NB4 (cell line): ENCODE measurements around the gene RFTN2.

Experiments used
- MYC ChIP-seq: IDR thresholded peaks from 2 replicates; pipeline ENCODE4 v1.6.1; 2011; ENCODE audit warnings: low read depth, low read length
- POLR2A ChIP-seq: IDR thresholded peaks from 2 replicates; pipeline ENCODE4 v1.6.1; 2011; ENCODE audit warnings: mild to moderate bottlenecking; ENCODE audit not compliant: insufficient read length; ENCODE audit errors: extremely low read depth
- TF ChIP-seq, protein P1 (sequence below): IDR thresholded peaks from 2 replicates; pipeline ENCODE4 v1.6.1; 2011; ENCODE audit warnings: low read depth, low read length
- TF ChIP-seq, protein P2 (sequence below): IDR thresholded peaks from one replicate; pipeline ENCODE4 v1.5.1; 2012; ENCODE audit warnings: low read depth, low read length

DNA sequence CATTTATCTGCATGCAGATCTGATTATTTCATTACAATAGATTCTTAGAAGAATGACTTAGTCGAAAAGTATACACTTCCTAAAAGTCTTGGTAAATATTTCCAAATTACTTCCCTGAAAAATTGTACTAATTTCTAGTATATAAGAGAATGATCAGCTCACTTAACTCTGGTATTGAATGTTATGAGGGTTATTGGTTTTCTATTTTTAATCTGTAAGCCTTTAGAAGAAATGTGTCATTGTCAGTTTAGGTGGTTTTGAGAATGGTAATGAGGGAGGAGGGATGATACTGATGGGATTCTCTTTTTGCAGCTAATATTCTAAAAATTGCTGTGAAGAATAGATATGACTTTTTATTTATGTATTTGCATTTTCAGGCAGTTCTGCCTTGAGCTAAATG is 135.7 kb downstream of the RFTN2 start:
- TF ChIP-seq POLR2A: no peak
- TF ChIP-seq, protein P1, sequence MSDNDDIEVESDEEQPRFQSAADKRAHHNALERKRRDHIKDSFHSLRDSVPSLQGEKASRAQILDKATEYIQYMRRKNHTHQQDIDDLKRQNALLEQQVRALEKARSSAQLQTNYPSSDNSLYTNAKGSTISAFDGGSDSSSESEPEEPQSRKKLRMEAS: no peak
- TF ChIP-seq, protein P2, sequence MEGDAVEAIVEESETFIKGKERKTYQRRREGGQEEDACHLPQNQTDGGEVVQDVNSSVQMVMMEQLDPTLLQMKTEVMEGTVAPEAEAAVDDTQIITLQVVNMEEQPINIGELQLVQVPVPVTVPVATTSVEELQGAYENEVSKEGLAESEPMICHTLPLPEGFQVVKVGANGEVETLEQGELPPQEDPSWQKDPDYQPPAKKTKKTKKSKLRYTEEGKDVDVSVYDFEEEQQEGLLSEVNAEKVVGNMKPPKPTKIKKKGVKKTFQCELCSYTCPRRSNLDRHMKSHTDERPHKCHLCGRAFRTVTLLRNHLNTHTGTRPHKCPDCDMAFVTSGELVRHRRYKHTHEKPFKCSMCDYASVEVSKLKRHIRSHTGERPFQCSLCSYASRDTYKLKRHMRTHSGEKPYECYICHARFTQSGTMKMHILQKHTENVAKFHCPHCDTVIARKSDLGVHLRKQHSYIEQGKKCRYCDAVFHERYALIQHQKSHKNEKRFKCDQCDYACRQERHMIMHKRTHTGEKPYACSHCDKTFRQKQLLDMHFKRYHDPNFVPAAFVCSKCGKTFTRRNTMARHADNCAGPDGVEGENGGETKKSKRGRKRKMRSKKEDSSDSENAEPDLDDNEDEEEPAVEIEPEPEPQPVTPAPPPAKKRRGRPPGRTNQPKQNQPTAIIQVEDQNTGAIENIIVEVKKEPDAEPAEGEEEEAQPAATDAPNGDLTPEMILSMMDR: no peak
- no peak for TF ChIP-seq MYC
